Left ventricle myocardium inferior (tissue), 1 donor: ENCODE measurements around the gene IGF2R. TPM values are rescaled to one million over a fixed set of nuclear protein-coding genes. Genes with fewer than 3 reads are reported as not detected.

Experiments used
- DNase-seq: peaks from one replicate; pipeline ENCODE4 v3.0.0-alpha.2; 2020
- H3K27ac ChIP-seq: fragments of 200-600 bp; replicated peaks from 2 replicates; pipeline ENCODE4 v1.8.0; 2021
- H3K27me3 ChIP-seq: fragments of 200-600 bp; 2 replicates; pipeline ENCODE4 v1.8.0; 2021; ENCODE audit warnings: low read depth
- H3K36me3 ChIP-seq: fragments of 200-600 bp; 2 replicates; pipeline ENCODE4 v1.8.0; 2021
- H3K4me1 ChIP-seq: fragments of 200-600 bp; 2 replicates; pipeline ENCODE4 v1.8.0; 2021
- H3K4me3 ChIP-seq: fragments of 200-600 bp; 2 replicates; pipeline ENCODE4 v1.8.0; 2021; ENCODE audit warnings: mild to moderate bottlenecking, moderate library complexity
- H3K9me3 ChIP-seq: fragments of 200-600 bp; replicated peaks from 2 replicates; pipeline ENCODE4 v1.8.0; 2021
- intact Hi-C: fragments of 100-400 bp; cut with micrococcal nuclease; formaldehyde crosslinking; loops from one replicate; pipeline ENCODE4 v1.11.0; 2022
- total RNA-seq: library from RNA; stranded (reverse); fragmentation: NEBNext Ultra II Directional; extraction: Animal tissue kit (Norgen Biotek cat#: 25700); gene quantifications from one replicate; pipeline ENCODE4 v1.2.1, GENCODE V29; 2021
- TF ChIP-seq, protein P1 (sequence below): fragments of 200-600 bp; IDR thresholded peaks from 2 replicates; pipeline ENCODE4 v1.8.0; 2021; ENCODE audit warnings: antibody characterized with exemption, mild to moderate bottlenecking, borderline replicate concordance
- donor health status: DM: no; HTN: yes; CAD: no; lungs with severe emphysema.

The IGF2R gene
- total RNA-seq, 1 donor from 2014 or later, result 66.8 TPM

DNA sequence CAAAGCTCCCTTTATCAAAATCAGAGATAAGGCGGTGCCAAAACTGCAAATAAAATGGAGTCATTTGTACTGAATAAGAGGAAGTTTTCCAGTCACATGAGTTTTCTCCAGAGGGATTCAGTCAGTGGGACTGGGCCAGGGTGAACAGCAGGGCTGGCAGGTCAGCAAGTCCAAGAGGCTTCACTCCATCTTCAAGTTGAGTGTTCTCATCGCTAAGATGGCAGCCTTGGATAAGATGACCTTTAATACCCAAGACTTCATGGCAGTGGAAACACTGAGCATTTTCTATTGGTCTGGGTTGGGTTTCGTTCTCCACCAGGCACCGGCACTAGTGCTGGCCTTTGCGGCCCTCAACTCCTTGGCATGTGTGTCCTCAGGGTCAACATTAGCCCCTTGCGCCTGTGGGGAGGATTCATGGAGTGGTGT, 29.3 kb upstream of the IGF2R start:
- peak; percentile 52 for DNase-seq
- TF ChIP-seq, protein P1, sequence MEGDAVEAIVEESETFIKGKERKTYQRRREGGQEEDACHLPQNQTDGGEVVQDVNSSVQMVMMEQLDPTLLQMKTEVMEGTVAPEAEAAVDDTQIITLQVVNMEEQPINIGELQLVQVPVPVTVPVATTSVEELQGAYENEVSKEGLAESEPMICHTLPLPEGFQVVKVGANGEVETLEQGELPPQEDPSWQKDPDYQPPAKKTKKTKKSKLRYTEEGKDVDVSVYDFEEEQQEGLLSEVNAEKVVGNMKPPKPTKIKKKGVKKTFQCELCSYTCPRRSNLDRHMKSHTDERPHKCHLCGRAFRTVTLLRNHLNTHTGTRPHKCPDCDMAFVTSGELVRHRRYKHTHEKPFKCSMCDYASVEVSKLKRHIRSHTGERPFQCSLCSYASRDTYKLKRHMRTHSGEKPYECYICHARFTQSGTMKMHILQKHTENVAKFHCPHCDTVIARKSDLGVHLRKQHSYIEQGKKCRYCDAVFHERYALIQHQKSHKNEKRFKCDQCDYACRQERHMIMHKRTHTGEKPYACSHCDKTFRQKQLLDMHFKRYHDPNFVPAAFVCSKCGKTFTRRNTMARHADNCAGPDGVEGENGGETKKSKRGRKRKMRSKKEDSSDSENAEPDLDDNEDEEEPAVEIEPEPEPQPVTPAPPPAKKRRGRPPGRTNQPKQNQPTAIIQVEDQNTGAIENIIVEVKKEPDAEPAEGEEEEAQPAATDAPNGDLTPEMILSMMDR, result no peak
- peaks cover 19% of the 10 kb centered on the region for H3K9me3 ChIP-seq
- no peaks in the 10 kb centered on the region for H3K36me3 ChIP-seq
- peaks cover 25% of the 10 kb centered on the region for H3K4me1 ChIP-seq
- no peak overlapping the region for H3K4me3 ChIP-seq
- H3K27ac ChIP-seq, result peak overlapping the region; percentile 62
- no peaks in the 10 kb centered on the region for H3K27me3 ChIP-seq
- intact Hi-C loops, result no loop called here

DNA sequence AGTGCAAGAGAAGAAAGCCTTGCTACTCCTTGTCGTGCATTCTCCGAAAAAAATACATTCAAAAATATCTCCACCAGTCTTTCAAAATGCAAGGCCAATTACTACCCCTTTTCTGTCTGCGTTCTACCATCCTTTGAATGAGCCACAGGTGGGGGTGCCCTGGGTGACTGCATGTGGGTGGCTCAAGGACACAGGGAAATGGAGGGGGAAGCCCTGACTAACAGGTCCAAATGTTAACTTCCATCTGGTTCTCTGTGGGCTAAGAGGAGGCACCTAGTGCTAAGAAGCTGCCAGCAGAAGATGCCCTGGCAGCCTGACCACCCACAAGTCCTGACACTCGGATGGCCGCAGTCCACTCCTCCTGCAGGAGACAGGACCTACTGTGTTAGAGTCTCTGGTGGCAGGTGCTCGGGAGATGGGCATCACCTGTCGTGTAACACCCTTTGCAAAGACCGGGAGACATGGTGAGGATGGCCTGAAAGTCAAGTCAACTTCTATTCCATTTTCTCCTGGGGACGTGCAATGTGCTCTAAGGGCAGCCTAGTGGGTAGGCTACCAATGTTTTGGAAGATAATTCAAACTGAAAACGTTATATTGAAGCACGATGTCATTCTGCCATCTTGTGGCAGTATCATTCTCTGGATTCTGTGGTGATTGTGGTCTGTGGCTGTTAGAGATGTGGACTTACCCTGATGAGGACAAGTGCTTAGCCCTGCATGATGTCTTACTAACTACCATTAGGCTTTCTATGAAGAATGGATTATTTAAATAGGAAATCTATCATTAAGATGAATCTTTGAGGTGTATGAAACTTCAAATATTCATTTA, 27.4 kb upstream of the IGF2R start:
- Histone ChIP-seq H3K36me3 (no peaks in the 10 kb centered on the region), H3K4me3 (no peak overlapping the region), H3K9me3 (peaks cover 21% of the 10 kb centered on the region), H3K27me3 (no peaks in the 10 kb centered on the region), H3K27ac (no peak overlapping the region), H3K4me1 (peaks cover 25% of the 10 kb centered on the region)
- TF ChIP-seq, protein P1, result peak; percentile 72
- intact Hi-C loops, result no loop called here
- DNase-seq, result no peak

DNA sequence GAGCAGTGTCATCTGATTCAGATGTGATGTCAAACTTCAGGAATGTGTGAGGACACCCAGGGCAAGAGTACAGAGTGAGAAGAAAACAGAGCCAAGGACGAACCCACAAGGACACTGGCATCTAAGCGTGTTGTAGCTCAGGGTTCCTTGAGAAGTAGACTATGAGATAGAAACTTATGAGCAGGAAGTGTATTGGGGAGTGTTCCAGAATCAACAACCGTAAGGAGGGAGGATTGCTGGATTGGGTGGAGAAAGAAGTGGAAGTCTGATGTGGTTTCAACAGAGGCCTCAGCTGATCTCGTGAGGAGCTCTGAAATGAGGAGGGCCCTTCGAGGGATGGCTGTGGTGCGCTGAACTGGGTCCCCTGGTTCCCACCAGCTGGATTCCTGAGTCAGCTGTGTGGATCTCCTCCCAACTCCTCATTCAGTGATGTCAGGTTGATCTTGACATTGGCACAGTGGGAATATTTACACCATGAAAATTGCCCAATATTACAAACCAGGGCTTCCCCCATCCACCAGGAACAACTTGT, 25.7 kb upstream of the IGF2R start:
- DNase-seq, result peak; percentile 42
- TF ChIP-seq, protein P1, result no peak
- Histone ChIP-seq H3K36me3 (no peaks in the 10 kb centered on the region), H3K9me3 (peaks cover 21% of the 10 kb centered on the region), H3K27me3 (no peaks in the 10 kb centered on the region), H3K27ac (peak overlapping the region; percentile 58), H3K4me1 (peaks cover 25% of the 10 kb centered on the region), H3K4me3 (no peak overlapping the region)
- intact Hi-C loops, result no loop called here

DNA sequence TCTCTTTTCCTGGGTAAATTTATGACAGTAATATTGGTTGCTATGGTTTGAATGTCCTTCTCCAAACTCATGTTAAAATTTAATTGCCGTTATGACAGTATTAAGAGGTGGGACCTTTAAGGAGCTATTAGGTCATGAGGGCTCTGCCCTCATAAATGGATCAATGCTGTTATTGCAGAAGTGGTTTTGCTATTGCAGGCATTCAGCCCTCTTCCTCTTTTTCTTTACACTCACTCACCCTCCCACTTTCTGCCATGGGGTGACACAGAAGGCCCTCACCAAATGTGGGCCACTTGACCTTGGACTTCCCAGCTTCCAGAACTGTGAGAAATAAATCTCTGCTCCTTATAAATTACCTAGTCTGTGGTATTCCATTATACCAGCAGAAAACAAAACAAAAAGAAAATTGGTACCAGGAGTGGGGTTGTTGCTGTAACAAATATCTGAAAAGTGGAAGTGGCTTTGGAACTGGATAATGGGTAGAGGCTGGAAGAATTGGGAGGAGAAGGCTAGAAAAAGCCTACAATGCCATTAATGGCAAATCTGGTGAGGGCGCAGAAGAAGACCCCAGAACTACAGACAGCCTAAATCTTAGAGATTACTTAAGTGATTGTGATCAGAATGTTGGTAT, 24.8 kb upstream of the IGF2R start:
- Histone ChIP-seq H3K4me1 (peaks cover 25% of the 10 kb centered on the region), H3K27ac (no peak overlapping the region), H3K36me3 (no peaks in the 10 kb centered on the region), H3K27me3 (no peaks in the 10 kb centered on the region), H3K9me3 (peaks cover 21% of the 10 kb centered on the region), H3K4me3 (no peak overlapping the region)
- intact Hi-C loops, result no loop called here
- TF ChIP-seq, protein P1, result no peak
- no peak for DNase-seq

DNA sequence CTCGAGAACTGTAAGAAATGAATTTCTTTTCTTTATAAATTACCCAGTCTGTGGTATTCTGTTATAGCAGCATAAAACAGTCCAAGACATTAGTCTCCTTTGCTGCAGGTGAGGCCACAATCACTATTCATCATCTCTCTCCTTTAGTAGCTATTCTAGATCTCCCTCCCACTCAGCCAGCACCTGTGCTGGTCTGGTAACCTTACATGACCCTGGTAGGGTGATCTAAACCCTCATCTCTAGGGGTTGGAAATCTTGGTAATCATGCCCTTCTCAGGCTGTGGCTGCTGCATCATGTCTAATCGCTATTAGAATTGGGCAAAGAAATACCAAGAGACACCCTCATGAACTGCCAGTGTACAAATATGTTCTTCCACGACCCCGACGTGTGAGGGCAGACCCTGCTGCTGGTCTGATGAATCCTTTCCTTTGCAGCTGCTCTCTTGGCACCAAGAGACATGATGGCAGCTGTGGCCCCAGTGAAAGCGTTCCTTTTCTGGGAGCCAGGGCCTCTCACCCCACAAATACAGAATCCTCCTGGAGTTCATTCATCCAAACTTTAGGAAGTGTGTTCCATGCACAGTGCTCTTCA, 23.0 kb upstream of the IGF2R start:
- TF ChIP-seq, protein P1, result no peak
- DNase-seq, result no peak
- Histone ChIP-seq H3K9me3 (peaks cover 21% of the 10 kb centered on the region), H3K4me1 (peaks cover 14% of the 10 kb centered on the region), H3K4me3 (no peak overlapping the region), H3K36me3 (no peaks in the 10 kb centered on the region), H3K27ac (no peak overlapping the region), H3K27me3 (no peaks in the 10 kb centered on the region)
- intact Hi-C loops, result no loop called here
